ENCODE measurements around the gene DEPDC7. TPM values are rescaled to one million over a fixed set of nuclear protein-coding genes. Genes with fewer than 3 reads are reported as not detected.
"Not testable (repeated sequence)": the region's sequence is repeated elsewhere in the genome, so short reads cannot be mapped to it uniquely, and the experiment has no call there.

The DEPDC7 gene
- total RNA-seq, 1 donor: 1.9 TPM

DNA sequence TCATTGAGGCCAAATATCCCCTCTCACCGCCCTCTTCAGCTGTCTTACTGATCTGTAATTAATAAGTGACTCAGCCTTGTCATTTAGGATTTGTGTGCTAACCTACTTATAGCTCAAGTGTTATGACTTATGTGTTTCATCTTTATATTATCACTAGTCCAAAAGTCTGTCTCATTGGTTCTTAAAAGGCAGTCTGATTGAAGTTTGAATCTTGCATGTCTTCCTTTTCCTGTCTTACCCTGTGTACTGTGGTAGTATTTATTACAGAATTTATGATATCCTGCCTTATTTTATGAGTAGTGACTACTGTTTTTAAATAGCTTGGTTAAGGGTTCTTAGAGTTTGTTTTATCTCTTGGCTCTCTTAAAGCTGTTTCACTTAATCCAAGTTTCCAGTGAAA is 6.3 kb downstream of the DEPDC7 start:
- DNase-seq (ENCODE audit: low read depth in 2 of 3, low spot score in 2 of 3): no peak

DNA sequence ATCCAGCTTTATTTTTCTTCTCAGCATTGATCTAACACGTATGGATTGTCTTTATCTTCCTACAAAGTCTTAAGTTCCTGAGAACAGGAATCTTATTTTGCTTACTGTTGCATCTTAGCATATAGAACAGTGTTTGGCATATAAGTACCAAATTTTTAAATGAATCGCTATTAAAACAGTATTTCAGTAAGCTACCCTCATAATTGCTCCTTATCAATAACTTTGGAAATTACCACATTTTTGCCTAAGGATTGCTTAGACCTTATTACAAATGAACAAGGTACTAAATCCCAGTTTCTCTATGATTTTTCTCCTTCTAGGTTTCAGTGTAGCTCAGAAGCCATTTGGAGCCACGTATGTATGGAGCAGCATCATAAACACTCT is 9.7 kb downstream of the DEPDC7 start:
- DNase-seq (ENCODE audit: low read depth in 2 of 3, low spot score in 2 of 3): no peak

DNA sequence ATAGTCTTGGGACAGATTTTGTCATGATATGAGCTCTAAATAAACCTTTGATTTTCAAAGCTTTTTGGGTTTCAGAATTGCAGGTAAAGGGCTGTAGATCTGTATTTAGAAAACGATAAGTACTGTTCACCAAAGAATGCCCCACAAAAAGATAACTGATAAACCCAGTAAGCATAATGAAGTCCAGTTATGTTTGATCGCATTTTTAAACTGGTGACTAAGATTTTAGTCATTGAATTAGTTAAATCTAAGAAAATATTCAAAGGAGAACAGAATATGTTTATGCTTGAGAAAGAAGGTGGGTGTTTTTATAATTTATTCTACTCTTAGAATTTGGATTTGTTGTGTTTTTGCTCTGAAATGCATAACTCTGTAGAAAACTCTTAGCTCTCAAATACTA is 11.6 kb downstream of the DEPDC7 start:
- DNase-seq (ENCODE audit: low read depth in 2 of 3, low spot score in 2 of 3): no peak

DNA sequence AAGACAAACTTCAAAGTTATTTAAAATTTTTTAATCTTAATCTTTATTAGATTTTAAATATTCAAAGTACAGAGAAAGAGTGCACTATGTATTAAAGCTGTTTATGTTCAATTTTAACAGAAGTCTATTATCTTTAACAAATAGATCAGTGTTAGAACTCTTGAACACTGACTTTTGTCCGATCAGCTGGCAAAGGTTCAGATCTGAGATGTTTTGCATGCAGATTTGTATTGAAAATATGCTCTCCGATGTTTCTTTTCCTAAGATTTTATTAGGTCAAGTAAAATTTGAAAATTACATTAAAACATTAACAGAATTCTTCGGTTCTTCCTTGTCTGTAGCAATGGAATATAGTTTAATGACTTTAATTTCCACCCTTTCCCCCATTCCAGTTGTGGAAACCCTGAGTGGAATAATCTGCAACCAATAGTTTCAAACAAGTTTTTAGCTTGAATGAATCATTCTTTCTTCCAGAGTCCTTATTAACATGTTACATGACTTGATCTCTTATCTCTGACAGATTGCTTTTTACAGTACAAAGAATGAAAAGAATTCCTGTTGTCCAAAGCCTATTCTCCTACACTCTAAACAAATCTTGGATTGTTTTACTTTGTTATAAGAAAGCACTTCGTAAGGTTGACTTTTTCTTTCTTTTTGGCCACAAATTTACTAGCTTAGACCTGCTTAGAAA is 12.3 kb downstream of the DEPDC7 start:
- DNase-seq (ENCODE audit: low read depth in 2 of 3, low spot score in 2 of 3): no peak

DNA sequence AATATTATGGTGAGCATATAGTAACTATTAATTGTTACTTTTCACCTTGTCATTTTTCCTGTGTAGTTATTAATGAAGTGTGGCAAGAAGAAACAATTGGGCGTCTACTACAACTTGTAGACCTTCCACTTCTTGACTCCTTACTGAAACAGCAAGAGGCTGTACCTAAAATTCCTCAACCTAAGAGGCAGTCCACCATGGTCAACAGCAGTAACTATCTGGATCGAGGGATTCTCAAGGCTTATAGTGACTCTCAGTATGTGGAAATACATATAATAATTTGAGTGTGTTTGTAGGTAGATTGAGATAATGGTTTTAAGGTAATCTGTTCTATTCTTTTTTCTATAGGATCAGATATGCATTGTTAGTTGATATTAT is 12.8 kb downstream of the DEPDC7 start:
- no peak for DNase-seq (ENCODE audit: low read depth in 2 of 3, low spot score in 2 of 3)

DNA sequence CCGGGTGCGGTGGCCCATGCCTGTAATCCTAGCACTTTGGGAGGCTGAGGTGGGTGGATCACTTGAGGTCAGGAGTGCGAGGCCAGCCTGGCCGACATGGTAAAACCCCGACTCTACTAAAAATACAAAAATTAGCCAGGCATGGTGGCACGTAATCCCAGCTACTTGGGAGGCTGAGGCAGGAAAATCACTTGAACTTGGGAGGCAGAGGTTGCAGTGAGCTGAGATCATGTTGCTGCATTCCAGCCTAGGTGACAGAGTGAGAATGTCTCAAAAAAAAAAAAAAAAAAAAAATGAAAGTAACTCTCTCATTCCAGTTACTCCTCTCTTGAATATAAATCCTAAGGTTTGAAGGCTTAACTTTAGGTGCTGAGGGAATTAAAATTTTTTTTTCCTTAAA is 13.5 kb downstream of the DEPDC7 start:
- not testable (repeated sequence) for DNase-seq (ENCODE audit: low read depth in 2 of 3, low spot score in 2 of 3)

DNA sequence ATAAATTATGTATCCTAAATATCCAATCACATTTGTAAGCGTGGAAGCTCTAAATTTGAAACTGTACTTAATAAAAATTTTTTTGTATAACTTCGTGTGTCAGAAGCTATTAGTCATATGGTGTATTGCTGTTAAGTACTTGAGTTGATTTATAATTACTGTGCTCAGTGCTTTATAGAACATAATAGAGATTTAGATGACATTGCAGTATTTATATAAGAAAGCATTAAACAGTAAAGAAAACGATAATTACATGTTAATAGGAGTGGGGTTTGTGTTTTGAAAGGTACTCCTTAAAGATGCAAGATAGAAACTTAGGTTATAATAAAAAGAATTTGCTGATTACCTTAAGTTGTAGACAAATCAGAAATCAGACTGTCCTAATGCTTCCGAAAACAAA is 17.8 kb downstream of the DEPDC7 start:
- DNase-seq (ENCODE audit: low read depth in 2 of 3, low spot score in 2 of 3): no peak

DNA sequence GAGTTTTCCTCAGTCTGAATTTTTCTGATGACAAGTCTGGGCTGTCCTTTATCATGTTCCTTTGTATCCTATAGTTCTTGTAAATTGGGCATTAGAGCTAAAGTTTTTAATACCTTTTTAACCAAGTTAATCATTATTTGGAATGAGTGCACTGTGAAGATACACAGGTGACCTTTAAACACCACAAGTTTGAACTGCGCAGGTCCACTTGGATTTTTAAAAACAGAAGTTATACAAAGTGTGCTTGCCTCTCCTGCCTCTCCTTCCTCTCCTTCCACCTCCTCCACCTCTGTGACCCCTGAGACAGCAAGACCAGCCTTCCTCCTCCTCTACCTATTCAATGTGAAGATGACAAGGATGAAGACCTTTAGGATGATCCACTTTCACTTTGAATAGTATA is 19.3 kb downstream of the DEPDC7 start:
- DNase-seq (ENCODE audit: low read depth in 2 of 3, low spot score in 2 of 3): no peak

DNA sequence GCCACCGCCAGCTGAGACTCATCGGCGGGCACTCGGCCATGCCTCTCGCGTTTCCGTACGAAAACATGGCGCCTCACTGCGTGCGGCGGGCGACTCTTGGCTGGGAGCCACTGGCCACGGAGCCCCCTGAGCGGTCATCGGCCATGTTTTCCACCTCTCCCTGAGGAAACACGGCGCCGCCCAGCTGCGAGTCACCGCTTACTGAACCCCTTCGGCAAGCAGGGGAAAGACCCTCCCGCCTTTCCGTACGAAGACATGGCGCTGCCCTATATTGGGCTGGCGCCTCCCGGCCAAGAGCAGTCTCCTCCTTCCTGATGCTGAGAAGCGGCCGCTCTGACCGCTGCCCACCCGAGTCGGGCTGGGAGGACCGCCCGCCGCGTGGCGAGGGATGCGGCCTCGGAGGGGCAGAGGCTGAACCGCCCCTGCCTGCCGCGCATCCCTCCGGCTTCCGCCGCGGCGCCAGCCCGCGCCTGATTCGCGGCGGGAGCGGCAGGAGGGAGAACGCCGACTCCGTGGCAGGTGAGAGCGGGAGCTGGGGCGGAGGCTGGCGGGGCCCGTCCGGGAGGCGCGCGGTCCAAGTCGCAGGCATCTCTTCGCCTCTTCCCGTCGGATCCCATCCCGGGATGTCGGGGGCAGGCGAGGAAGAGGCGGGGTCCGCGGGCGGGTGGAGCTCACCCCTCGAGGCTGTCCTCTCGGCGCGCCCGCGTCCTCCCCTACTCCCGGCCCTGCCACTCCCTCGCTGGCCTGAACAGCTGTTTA is 23.8 kb downstream of the DEPDC7 start, which contains the start of gene TCP11L1:
TSS of gene TCP11L1 (plus strand) at position 299 of the 759 bp plus-strand sequence. CDS start 4,202 bp downstream, outside the sequence.
- DNase-seq (ENCODE audit: low read depth in 2 of 3, low spot score in 2 of 3): peak; percentile 68 to 91 (median 87)

DNA sequence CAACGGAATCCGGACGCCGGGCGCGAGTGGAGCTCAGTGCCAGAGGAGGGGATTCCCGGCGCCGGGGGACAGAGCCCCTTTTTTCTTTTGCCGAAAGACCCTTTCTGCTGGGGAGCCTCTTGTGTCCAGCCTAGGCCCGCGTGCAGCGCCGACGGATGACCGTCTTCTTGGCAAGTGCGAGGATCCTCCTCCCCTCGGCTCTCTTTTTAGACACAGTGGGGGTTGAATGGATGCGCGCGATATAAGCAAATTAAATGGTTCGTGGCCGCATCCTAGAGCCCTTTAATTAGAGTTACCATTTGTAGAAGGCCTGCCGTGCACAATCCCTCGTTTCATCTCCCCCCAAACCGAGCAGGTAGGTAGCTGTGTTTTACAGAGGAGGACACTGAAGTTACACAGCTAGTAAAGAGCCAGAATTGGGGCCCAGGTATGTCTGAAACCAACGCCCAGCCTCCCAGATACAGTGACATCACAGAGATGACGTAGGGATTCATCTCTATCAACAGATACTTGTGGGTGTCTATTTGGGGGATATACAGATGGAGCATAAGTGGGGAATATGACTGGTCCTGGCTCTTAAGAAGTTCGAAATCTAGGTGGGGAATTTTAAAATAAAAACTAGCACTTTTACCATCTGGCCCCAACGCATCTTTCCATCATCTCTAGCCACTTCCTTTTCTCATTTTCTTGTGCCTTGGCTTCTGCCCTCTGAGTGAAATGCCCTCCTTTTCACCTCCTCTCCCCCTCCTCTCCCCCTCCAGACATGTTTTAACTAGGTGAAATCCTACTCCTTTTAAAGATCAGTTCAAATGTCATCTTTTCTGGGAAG is 24.6 kb downstream of the DEPDC7 start:
- peak in 1 of 3 donors; percentile 28 for DNase-seq (ENCODE audit: low read depth in 2 of 3, low spot score in 2 of 3)

DNA sequence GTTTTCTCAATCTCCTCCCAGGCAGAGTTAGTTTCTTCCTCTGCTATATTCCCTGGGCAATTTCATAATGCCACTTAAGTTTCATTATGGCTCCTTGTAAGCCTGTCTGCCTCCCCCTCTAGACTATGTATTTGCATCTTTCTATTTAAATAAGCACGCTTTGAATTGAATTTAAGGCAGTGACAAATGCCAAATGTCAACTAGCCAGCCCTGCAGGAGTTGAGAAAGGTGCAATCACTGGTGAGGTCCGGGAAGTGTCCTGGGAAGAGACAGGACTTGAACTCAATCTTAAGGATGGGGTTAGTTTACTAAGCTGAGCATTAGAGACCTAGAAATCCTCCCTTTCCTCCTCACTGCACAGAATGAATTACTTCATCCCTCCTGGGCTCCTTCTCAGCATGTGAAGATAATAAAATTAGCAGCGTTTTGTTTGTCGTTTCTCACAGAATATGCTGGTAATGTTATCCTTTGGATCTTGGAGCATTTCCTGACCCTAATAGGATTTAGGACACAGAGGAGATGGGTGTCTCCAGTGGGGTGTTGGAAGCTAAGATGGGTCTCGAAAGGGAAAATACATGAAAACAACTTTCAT is 25.3 kb downstream of the DEPDC7 start:
- DNase-seq (ENCODE audit: low read depth in 2 of 3, low spot score in 2 of 3): no peak

DNA sequence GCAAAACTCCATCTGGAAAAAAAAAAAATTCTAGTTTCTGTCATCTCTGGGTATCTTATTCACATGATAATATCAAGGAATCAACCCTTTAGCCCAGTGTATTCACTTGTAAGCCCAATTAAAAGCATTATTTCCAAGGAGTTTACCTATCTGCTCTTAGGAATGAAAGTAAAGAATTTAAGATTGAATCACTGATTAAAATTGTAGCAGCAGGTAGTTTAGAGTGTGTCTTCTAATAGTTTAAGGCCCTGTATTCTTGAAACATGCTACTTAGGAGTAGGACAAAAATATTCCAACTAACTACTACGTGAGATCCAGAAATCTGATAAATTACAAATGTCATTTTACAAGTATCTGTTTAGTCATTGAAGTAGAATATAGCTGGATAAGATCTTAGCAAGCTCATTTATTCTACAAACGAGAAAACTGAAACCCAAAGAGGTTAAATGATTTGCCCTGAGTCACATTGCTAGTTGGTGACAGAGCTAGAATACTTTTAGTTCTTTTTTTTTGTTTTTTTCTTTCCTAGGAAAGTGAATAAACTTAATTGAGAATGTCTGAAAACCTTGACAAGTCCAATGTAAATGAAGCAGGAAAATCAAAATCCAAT is 27.6 kb downstream of the DEPDC7 start:
- DNase-seq (ENCODE audit: low read depth in 2 of 3, low spot score in 2 of 3): no peak

DNA sequence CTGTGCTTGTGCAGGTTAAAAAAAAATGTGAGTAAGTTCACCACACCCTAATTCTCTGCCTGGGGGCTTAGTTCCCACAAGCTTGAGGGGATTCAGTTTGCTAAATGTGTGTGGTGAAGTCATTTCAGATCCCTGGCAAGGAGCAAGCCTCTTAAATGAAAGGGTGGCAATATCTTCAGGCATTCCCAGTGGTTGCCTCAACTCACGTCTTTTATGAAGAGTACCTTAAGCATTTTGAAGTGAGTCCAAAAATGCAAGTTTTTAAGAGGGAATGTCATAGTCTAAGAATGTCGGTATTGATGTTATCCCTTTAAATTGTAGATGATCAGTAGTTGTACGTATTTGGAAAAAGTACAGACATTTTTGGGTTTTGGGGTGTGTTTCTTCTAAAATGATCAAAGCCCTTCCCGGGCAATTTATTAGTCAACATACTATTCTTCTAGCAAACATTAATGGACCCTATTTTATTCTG is 28.6 kb downstream of the DEPDC7 start:
- no peak for DNase-seq (ENCODE audit: low read depth in 2 of 3, low spot score in 2 of 3)

DNA sequence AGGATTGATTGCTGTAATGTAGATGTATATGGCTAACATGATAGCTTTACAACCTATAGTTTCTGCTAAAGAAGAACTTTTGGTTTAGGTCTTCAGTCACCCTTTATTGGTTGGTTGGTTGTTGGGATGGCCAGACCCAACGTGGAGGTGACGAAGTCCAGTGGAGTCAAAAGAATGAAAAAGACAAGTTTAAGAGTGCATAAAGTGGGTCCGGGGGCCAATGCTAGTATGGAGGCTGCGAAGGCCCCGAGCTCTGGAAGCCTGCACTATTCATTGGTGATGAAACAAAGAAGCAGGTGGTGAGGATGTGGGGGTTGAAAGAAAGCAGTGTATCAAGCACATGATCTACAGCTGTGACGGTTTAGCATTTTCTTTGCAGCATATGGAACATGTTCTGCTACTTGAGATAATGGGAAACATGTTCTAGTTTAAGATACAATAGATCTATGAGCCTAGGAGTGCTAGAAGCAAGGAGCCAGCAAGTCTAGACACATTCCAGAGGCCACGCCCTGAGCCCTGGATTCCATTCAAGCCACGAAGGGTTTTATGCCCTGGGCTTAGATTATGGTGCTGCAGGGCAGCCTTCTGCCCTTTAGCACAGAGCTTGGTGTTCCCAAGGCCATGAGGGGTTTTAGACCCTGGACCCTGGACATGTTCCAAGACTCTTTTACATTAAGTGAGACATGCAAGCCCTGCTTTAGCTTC is 30.0 kb downstream of the DEPDC7 start:
- no peak for DNase-seq (ENCODE audit: low read depth in 2 of 3, low spot score in 2 of 3)

DNA sequence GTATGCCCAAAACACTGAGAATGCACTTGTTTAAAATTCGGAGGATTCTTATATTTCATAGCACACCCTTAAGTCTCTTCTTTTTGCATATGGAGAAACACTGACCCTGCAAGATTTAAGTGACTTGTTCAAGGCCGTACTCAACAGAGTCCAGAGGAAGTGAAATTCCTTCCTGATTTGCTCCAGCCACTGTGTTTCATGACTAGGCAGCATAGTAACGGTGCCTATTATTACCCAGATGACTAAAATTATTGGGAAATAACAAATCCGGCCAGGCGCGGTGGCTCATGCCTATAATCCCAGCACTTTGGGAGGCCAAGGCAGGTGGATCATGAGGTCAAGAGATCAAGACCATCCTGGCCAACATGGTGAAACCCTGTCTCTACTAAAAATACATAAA is 33.0 kb downstream of the DEPDC7 start:
- DNase-seq (ENCODE audit: low read depth in 2 of 3, low spot score in 2 of 3): not testable (repeated sequence)

DNA sequence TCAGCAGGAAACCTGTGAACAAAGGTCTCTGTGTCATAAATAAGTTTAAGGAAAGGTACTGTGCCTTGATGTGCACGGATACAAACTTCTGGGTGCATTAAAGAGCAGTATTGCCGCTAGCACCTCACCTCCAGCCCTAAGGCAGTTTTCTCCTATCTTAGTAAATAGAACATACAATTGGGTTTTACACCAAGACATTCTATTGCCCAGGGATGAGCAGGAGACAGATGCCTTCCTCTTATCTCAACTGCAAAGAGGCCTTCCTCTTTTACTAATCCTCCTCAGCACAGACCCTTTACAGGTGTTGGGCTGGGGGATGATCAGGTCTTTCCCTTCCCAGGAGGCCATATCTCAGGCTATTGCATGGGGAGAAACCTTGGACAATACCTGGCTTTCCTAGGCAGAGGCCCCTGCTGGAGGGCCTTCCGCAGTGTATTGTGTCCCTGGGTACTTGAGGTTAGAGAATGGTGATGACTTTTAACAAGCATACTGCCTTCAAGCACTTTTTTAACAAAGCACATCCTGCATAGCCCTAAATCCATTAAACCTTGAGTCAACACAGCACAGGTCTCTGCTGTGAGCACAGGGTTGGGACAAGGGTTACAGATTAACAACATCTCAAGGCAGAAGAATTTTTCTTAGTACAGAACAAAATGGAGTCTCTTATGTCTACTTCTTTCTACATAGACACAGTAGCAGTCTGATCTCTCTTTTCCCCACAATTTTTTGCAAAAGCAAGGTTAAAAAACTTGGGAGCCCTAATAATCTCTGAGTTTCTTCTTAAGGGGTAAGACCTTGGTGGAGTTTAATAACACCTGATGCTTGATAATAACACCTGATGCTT is 34.1 kb downstream of the DEPDC7 start:
- DNase-seq (ENCODE audit: low read depth in 2 of 3, low spot score in 2 of 3): not testable (repeated sequence)

DNA sequence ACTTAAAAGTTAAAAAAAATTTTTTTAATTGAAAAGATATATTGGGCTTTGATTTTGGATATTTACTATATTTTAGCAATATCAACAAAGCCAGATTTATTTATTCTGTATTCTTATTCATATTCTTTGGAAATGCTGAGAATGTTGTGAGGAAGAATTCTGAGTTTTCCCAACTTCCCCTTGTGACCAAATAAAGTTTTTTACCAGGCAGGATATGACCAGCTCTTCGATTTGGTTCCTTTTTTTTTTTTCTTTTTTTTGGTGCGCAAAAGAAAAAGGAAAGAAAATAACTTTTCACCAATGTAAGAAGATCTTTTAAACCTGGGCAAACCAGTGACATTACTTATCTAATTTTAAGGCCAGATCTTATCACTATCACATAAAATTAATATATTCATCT is 36.6 kb downstream of the DEPDC7 start:
- peak in 1 of 3 donors; percentile 43 for DNase-seq (ENCODE audit: low read depth in 2 of 3, low spot score in 2 of 3)

DNA sequence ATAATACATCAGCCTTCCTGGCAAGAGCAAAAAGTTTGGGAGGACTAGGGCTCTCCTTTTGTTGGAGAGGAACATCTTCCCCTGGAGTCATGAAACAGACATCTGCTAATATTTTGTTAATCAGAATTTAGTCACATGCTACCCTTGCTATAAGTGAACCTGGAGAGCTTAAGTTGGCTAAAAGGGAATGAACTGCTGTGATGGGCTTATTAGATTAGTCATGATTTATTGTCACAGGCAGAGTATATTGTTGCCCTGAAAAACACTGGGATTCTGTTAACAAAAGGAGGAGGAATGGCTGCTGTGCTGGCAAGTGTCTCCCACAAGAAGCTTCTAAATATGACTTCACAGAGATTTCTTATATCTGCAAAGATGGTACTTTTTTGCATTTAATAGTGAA is 39.7 kb downstream of the DEPDC7 start:
- no peak for DNase-seq (ENCODE audit: low read depth in 2 of 3, low spot score in 2 of 3)

DNA sequence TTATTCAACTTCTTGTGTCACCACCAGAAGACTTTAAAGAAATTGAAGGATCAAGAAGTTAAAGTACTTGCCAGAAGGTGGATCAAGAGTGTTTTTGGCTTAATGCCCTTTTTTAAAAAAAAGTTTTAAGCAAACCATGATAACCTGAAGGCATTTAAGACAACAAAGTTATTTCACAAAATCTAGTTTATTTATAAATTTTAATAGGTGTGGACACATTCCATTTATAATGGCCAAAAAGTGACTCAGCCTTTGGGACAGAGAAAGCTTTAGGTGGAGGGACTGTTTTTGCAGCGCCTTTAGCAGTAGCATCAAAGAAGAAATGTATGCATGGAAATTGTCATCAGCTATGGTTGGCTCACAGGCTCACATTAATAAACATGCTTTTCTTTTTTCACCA is 41.6 kb downstream of the DEPDC7 start:
- DNase-seq (ENCODE audit: low read depth in 2 of 3, low spot score in 2 of 3): no peak
